CD1c-positive myeloid dendritic cell (primary cell): ENCODE data around the gene MMP11.

Experiments
- DNase-seq: peaks from one replicate; pipeline ENCODE4 v3.0.0-alpha.2; 2016; ENCODE audit errors: extremely low spot score

MMP11 gene

GRCh38 chr22:23801238-23801821 is 28.7 kb downstream of the MMP11 start:
- no peak for DNase-seq

GRCh38 chr22:23801886-23802377 is 29.3 kb downstream of the MMP11 start:
- DNase-seq, result no peak

GRCh38 chr22:23803001-23803819 is 30.6 kb downstream of the MMP11 start:
- DNase-seq, result no peak

GRCh38 chr22:23804781-23805291 is 32.2 kb downstream of the MMP11 start:
- DNase-seq, result no peak

- no peak for DNase-seq
Measured at GRCh38 chr22:23806837-23807236, 34.2 kb downstream of the MMP11 start.

- no peak for DNase-seq
Measured at GRCh38 chr22:23812378-23812777, 39.7 kb downstream of the MMP11 start.

GRCh38 chr22:23815541-23816155 is 43.0 kb downstream of the MMP11 start:
- no peak for DNase-seq

- DNase-seq, result no peak
Measured at GRCh38 chr22:23816156-23816976, 43.7 kb downstream of the MMP11 start.

GRCh38 chr22:23817146-23817545 is 44.5 kb downstream of the MMP11 start:
- no peak for DNase-seq

- no peak for DNase-seq
Measured at GRCh38 chr22:23818541-23818940, 45.9 kb downstream of the MMP11 start.

GRCh38 chr22:23820748-23821211 is 48.1 kb downstream of the MMP11 start:
- DNase-seq, result no peak

- no peak for DNase-seq
Measured at GRCh38 chr22:23822101-23822671, 49.5 kb downstream of the MMP11 start.

- DNase-seq, result no peak
Measured at GRCh38 chr22:23823331-23823791, 50.7 kb downstream of the MMP11 start.

GRCh38 chr22:23824476-23825245 is 52.0 kb downstream of the MMP11 start:
- DNase-seq, result no peak

- DNase-seq, result no peak
Measured at GRCh38 chr22:23825246-23825905, 52.7 kb downstream of the MMP11 start.

GRCh38 chr22:23826510-23827350 is 54.1 kb downstream of the MMP11 start:
- no peak for DNase-seq

- no peak for DNase-seq
Measured at GRCh38 chr22:23827351-23827995, 54.8 kb downstream of the MMP11 start.
